IPS-18c (cell line): Measurements from ENCODE around the gene MSLN.
"Not testable (repeated sequence)": the region's sequence is repeated elsewhere in the genome, so short reads cannot be mapped to it uniquely, and the experiment has no call there.

Experiments
- H3K4me3 ChIP-seq: 2 replicates; pipeline ENCODE4 v1.7.0; 2013; ENCODE audit warnings: low read depth, mild to moderate bottlenecking, low read length, moderate library complexity; ENCODE audit not compliant: insufficient read depth
- H3K9me3 ChIP-seq: one replicate; pipeline ENCODE4 v1.6.1; 2013; ENCODE audit warnings: mild to moderate bottlenecking, low read length, moderate library complexity; ENCODE audit not compliant: control insufficient read depth, insufficient read depth

The MSLN gene

DNA sequence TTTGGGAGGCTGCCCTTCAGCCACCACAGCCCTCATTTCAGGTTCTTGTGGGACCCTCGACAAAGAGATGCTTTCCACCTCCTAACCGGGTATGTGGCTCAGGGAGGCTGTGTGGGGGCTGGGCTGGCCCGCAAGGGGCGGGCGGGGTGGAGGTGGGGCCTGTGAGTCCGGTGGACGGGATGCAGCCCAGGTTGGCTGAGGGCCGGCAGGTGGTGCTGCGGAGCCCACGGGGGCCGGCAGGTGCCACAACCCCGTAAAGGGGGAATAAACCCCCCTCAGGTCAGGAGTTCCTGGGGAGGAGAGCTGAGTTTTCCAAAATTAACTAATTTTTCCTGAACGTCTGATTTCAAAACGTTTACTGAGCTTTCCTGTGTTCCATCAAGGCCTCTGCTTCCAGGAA, 14.8 kb upstream of the MSLN start:
- no peaks in the 10 kb centered on the region for H3K9me3 ChIP-seq
- H3K4me3 ChIP-seq = no peak overlapping the region

DNA sequence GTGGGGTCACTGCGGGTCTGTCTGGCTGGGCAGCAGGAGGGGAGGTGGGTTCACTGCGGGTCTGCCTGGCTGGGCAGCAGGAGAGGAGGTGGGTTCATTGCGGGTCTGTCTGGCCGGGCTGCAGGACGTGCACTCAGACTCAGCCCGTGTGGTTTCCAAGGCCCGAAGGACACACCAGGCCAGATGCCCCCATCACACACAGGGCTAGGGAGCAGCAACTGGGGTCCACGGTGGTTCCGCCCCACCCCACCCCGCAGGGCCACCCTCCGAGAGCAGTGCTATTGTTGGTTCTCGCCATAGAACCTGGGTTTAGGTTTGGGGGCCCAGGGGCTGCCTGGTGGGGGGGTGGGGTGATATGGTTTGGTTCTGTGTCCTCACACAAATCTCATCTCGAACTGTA, 13.9 kb upstream of the MSLN start:
- no peaks in the 10 kb centered on the region for H3K9me3 ChIP-seq
- no peak overlapping the region for H3K4me3 ChIP-seq

DNA sequence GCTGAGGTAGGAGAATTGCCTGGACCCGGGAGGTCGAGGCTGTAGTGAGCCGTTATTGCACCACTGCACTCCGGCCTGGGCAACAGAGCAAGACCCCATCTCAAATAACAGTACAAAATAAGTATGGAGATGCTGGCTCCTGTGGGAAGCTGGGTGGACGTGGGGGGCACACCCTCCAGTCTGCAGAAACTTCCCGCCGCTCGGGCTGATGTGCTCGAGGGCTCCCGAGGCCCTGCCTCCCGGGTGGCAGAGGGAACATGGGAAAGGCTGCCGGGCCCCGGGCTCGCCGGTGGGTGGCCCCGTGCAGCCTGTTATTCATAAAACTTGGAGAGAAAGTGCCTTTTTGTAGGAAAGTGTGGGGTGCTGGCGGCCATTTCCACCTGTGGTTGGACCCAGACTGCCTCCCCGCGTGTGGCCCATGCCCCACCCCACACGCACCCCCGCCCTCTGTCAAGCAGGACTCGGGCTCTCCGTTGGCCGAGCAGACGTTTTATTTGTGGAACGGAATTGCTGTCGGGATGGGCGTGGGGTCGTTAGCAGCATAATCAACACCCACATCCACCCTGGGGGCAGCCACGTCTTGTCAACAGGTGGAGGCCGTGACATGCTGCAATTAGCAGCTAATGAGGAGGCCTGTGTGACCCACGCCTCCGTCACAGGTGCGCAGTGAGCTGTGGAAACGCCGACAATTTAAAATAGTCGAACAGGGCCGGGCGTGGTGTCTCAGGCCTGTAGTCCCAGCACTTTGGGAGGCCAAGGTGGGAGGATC, 12.4 kb upstream of the MSLN start:
- H3K9me3 ChIP-seq = no peaks in the 10 kb centered on the region

DNA sequence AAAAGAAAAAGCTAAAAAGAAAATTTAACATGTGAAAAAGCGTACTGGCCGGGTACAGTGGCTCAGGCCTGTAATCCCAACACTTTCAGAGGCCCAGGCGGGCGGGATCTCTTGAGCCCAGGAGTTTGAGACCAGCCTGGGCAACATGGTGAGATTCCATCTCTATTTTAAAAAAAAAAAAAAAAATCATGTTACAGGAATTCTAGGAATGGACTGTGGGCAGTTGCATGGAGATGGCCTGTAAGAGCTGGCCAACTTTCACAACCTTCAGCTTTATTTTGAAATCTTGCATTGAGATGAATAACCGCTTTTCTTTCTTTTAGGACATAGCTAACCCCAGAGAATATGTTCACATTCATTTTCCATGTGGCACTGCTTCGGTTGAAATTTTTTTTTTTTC, 11.5 kb upstream of the MSLN start:
- Histone ChIP-seq H3K9me3 (no peaks in the 10 kb centered on the region), H3K4me3 (no peak overlapping the region)

More for the DNA sequence above, 12.4 kb upstream of the MSLN start:
- no peak overlapping the region for H3K4me3 ChIP-seq

DNA sequence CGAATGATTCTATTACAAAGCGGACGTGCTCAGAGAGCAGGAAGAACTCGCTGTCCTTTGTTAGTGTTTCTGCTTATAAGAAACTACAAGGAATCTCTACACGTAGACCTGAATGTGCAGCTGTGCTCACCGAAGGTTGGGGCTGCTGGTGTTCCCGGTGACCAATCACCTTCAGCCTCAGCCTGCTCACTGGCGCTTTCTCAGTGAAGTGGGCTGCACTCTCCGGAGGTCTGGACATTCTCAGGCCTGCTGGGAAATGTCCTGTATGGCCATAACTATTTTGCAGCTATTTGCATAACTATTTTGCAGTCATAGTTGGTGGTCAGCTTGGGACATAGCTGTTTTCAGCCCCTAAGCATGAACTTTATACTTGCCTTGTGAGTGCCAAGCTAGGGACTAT, 10.0 kb upstream of the MSLN start:
- no peaks in the 10 kb centered on the region for H3K9me3 ChIP-seq
- H3K4me3 ChIP-seq = no peak overlapping the region

DNA sequence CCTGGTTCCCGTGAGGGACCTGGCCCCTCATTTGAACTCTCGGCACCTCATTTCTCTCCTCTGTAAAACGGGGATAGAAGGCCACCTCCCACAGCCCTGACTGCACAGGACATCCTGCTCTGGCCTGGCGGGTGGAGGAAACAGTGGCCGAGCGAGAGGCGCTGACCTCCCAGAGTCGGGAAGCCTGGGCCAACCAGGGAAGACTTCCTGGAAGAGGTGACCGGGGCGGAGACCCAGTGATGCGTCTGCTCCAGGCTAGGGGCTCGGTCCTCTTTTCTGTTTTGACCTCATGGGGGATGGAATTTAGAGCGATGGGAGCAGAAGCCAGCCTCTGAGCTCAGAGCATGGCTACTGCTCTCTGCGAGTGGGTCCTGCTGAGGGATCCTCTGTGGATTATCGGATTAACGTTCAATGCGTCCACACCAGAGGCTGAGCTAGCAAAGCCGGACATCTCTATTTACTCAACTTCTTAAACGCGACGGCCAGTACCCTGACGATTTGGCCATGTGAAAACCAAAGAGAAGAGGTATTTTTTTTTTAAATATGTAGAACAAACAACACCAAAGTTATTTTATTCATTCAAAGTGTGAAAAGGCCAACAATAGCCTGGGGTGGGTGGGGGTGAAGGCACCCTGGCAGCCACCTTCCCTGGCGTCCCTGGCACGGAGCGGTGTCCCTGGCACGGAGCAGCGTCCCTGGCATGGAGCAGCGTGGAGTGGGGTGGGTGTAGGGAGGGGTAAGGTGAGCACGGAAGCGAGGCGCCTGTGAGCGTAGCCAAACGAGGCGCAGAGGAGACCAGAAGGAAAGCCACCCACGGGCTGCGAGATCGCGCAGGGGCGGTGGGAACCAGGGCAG, 9.2 kb upstream of the MSLN start:
- Histone ChIP-seq H3K9me3 (no peaks in the 10 kb centered on the region), H3K4me3 (no peak overlapping the region)

DNA sequence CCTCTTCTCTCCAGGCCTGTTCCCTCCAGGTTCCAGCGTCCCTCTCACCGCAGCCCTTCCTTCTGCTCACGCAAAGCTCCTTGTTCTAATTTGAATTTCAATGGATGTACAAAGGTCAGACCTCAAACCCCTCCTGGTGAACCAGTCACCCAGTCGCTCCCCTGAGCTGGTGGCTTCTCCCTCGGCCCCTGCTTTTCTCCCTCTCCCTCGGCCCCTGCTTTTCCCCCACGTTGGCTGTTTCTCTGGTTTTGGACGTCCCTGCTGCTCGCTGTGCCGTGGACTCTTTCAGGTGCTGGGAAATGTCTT, 8.6 kb upstream of the MSLN start:
- H3K9me3 ChIP-seq = no peaks in the 10 kb centered on the region
- no peak overlapping the region for H3K4me3 ChIP-seq

DNA sequence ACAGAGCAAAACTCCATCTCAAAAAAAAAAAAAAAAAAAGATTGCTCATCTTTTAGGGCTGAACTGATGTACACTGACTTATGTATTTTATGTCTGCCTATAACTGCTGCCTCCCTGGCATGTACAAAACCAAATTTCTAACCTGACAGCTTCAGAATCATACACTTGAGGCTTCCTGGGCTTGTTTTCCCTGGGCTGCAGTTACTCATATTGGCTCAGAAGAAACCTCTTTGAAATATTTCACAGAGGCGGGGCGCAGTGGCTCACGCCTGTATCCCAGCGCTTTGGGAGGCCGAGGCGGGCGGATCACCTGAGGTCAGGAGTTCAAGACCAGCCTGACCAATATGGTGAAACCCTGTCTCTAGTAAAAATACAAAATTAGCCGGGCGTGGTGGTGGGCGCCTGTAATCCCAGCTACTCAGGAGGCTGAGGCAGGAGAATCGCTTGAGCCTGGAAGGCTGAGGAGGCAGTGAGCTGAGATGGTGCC, 6.4 kb upstream of the MSLN start:
- H3K9me3 ChIP-seq, H3K4me3 ChIP-seq: not testable (repeated sequence)

DNA sequence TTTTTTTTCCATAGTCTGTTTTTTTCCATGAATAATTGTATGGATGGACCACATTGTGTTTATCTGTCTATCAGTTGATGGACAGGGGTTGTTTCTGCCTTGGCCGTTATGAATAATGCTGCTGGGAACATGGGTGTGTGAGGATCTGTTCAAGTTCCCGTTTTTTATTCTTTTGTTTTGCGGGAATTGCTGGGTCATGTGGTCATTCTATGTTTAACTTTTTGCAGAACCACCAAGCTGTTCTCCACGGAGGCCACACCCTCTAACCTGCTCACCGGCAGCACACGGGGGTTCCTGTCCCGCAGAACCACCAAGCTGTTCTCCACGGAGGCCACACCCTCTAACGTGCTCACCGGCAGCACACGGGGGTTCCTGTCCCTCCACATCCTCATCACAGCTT, 5.9 kb upstream of the MSLN start:
- H3K9me3 ChIP-seq = no peaks in the 10 kb centered on the region
- H3K4me3 ChIP-seq = no peak overlapping the region

DNA sequence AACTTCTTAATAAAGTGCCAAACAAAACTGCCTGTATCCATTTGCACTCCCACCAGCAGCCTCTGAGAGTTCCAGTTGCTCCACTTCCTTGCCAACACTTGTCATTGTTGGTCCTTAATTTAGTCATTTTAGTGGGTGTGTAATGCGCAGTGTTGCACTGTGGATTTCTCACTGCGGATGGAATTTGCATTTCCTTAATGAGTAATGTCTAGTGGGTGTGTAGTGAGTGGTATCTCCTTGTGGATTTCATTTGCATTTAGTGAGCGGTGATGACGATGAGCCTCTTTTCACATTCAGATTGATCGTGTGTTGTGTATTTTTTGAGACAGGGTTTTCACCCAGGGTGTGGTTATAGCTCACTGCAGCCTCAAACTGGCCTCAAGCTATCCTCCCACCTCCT, 4.1 kb upstream of the MSLN start:
- Histone ChIP-seq H3K4me3 (no peak overlapping the region), H3K9me3 (no peaks in the 10 kb centered on the region)

DNA sequence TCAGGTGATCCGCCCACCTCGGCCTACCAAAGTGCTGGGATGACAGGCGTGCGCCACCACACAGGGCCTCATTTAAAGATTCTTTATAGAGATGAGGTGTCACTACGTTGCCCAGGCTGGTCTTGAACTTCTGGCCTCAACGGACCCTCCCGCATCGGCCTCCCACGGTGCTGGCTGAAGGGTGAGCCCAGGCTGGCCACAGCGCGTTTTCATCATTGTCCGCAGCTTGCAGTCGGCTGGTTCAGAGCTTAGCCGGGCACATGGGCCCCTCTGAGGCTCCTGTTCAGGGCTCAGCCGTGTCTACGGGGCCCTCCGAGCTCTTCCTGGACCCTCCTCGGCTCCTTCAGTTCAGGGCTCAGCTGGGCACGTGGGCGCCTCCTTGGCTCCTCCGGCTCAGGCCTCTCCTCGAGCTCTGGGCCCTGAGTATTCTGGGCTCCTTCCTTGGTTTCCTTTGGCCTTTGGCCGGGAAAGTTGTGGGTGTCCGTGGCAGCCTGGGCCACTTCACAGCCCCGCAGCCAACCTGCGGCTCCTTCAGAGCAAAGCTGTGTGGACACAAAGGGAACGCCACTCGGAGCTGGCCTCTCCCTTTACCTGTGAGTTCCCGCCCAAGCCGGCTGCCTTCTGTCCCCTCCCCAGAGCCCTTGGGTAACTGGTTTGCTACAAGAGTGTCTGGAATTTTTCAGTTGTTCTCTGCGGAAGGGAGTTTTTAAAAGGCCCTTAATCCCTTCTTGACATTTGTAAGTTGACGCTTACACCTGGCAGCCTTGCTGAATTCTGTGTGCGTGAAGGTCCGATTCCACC, 1.2 kb upstream of the MSLN start:
- H3K4me3 ChIP-seq = no peak overlapping the region
- H3K9me3 ChIP-seq = no peaks in the 10 kb centered on the region

DNA sequence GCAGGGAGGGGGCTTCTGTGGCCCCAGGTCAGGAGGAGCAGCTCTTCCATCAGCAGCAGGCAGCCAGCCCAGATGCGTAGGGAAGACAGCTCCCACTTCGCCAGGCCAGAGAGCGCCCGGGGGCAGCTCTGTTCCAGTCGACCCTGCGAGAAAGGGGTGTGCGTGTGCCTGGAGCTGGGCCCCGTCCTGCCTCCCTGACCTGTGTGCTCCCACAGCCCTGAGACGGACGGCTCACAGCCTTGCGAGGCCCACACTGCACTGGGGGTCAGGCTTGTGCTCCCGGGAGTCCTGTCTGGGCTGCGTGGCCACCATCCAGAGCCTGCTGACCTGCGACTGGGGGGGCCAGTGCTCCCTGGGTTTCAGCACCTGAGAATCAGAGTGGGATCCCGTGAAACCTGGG, 469 bp upstream of the MSLN start:
- no peak overlapping the region for H3K4me3 ChIP-seq
- no peaks in the 10 kb centered on the region for H3K9me3 ChIP-seq

DNA sequence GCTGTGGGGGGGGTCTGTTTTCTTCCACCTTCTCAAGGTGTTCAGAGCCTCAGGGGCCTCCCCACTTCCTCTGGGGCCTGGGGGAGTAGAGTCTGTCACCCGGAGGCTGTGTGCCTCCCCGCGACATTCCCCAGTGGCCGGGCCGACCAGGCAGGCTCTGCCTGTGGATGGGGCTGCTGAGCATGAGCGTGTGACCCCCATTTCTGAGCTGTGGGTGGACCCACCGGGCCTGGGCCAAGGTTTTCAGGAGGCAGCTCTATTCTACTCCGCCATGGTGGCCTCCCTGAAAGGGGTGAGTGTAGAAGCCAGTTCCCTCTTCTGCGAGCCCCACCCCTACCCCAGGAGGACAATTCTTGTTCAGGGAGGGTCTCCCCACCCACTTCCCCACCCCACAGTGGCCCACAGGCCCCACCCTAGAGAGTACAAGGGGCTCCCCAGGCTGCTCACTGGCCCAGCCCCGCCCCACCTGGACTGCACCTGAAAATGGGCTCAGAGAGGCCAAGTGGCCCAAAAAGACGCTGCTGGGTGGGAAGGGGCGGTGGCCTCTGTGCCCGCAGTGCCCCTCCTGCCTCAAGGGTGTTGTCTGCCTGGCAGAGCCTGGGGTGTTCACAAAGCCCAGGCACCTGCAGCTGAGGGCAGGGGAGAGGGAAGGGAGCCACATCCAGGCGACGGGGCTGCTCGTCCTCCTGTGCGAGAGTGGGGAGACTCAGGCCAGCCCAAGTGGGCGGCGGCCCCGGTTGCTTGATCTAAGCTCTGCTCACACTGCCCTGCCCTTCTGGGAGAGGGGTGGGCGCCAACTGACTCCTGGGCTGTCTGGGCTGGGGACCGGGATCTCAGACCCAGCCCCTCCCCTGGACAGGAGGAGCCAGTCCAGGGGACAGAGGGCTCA, 1.3 kb downstream of the MSLN start:
- no peaks in the 10 kb centered on the region for H3K9me3 ChIP-seq
- no peak overlapping the region for H3K4me3 ChIP-seq

DNA sequence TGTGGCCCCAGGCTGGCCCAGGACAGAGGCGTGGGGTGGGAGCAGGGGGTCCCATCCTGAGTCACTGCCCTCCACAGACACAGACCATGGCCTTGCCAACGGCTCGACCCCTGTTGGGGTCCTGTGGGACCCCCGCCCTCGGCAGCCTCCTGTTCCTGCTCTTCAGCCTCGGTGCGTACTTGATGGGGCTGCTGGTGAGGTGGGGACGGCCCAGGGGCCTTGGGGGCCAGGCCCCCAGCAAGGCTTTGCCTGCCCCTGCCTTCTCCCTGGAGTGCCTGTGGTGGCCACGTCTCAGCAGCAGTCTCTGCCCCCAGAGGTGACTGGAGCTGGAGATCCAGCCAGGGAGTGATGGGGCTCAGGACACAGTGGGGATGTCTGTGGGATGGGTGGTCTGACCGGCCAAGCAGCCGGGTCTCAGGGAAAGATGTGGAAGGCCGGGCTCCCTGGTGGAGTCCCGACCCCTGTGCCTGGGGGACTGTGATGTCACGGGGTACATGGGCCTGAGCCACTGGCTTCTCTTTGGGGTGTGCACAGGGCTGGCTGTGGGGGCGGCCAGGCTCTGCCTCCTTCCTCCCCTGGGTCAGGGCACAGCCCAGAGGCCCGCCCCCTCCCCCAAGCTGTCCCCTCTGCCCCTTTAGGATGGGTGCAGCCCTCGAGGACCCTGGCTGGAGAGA, 2.2 kb downstream of the MSLN start:
- H3K9me3 ChIP-seq = no peaks in the 10 kb centered on the region
- H3K4me3 ChIP-seq = no peak overlapping the region

DNA sequence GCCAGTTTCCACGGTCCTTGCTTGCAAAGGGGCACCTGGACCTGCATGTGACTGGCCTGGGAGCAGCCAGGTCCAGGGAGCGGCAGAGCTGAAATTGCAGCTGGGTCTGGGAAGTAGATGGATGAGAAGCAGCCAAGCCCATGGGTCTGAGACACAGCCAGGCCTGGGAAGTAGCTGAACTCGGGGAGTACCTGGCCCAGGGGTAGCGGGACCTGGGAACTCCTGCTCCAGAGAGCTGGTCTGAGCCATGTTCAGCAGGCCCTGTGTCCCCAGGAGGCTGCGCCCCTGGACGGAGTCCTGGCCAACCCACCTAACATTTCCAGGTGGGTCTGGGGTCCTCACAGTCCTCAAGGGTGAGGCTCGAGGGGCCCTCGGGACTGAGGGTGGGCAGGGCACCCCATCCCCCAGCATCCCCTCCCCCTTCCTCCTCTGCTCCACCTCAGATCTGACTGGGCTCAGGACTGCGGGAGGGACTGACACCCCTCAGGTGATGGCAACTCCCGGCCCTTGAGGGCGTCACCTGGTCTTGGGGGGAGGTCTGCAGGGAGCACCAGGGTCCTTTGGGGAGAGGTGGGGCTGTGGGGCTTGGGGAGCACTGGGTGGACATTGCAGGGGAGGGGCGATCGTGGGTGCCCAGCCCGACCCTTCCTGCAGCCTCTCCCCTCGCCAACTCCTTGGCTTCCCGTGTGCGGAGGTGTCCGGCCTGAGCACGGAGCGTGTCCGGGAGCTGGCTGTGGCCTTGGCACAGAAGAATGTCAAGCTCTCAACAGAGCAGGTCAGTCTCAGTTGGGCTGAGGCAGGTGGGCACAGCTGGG, 3.0 kb downstream of the MSLN start:
- Histone ChIP-seq H3K9me3 (no peaks in the 10 kb centered on the region), H3K4me3 (no peak overlapping the region)
